ENCODE results near the gene RPL29.

RPL29 gene

GRCh38 chr3:51963951-51964451, 31.7 kb downstream of the RPL29 start:
- DNase-seq (ENCODE audit: low spot score), result no peak

DNA sequence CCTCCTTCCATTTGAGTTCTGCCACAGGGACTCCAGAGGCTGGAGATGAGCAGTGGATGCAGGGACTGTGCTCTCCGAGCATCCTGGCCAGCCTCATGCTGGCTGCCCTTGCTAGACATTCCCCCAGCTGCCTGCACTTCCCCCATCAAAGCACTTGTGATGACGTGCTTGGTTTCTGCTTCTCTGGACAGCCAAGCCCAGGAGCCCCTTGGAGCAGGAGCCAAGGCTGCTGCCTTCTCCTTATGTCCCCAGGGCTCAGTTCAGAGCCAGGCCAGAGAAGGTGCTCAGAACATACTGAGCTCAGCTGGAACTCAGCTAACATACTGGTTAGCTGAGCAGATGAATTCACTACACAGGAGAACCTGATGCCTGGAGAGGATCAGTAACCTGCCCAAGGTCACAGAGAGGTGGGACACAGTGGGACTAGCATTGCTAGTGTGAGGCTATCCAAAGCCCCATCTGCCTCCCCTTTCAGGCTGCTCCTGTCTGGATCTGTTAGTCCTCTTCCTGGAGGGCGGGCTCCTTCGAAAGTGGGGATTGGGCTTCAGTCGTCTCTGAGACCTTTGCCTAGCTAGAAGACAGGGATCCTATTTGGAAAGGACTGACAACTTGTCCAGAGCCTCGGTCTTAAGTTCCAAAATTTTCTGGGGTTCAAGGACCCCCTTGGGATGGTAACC, 32.7 kb downstream of the RPL29 start:
- DNase-seq (ENCODE audit: low spot score), result no peak

DNA sequence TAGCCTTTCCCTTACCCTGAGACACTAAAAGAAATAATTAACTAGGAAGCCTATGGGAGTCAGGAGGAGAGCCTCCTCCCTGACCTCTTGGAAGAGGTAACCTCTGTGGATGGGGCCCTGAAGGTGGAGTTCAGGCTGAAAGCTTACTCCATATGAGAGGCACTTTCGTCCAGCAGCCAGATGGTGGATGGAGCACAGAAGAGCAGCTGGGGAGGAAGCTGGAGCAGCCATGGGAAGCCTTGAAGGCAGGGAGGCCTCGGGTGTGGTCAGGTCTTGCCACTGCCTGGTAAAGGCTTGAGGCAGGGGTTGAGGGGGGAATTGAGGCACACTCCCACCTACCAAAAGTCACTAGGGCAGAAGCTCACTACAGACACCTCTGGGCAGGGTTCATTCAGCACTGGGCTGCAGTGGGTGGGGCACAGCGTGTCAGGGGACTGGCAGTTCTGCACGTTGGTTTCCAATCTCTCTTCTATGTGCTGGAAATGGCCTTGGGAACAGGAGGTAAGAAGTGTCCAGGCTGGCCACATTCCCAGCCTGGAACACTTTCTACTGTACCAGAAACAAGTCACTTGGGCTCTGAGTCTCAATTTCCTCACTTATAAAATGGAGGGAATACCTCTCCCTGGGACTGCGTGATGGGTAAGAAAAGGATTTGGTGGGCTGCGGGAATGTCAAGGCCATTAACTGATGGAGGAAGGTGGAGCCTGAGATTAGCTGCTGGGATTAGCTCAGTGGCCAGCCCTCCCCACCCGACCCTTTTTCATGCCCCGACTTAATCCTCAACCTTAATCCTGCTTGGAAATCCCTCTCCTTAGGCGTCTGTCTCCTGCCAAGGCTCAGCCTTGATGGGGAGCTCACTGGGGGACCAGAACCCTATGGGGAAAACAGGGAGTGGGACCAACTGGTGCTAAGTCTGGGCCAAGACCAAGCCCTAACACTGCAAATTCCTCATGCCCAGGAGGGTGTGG, 33.8 kb downstream of the RPL29 start:
- DNase-seq (ENCODE audit: low spot score), result no peak

DNA sequence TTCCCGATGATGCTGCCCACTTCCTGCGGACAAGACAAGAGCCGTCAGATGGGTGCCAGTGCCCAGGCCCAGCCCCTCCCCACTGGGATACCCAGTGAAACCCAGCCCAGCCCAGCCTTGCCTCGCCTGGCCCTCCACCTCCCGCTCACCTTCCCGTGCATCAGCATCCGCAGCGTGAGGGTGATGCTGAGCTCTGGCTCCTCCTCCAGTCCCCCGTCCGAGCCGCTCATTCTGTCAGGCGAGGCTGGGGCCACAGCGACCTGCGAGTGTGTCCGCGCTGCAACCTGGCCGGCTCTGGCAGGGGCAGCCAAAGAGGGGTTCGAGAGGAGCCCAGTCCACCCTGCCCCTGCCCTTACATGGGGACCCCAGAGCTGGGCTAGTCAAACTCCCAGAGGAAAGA, 34.7 kb downstream of the RPL29 start:
- no peak for DNase-seq (ENCODE audit: low spot score)

DNA sequence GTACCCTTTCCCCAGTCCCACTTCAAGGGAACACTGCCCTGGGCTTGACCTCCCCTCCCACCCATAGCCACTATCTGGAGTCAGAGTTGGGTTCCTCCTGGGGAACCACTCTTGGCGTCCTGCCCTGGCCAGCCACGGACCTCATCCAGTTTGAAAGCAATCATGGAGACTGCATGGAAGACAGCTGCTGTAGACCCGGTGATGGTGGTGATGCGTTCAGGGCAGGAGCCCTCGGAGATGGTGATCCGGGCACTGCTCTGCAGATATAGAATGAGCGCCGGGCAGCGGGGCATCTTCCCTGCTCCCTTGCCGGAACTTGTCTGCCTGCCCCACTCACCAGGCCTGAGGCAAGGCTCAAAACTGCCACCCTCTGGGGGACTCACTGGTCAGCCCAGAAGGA, 35.3 kb downstream of the RPL29 start:
- no peak for DNase-seq (ENCODE audit: low spot score)

DNA sequence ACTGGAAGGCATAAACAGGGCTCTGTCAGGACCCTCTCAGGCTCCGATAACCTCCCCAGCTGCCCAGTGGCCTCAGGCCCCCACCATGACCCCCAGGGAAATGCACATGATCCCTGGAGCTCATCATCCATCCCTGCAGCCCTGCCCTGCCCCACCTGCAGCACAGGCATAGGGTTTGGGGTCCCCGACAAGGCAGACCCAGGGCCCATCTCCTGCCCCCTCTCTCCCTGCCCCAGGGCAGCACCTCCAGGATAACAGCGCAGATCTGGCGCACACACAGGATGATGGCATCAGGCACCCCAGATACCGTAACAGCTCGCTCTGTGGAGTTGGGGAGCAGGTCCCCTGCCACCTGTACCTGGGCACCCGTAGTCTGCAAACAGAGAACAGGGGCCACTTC, 36.0 kb downstream of the RPL29 start:
- DNase-seq (ENCODE audit: low spot score), result no peak

GRCh38 chr3:51958603-51959521, 36.8 kb downstream of the RPL29 start:
- DNase-seq (ENCODE audit: low spot score), result no peak

GRCh38 chr3:51957520-51958205, 38.0 kb downstream of the RPL29 start:
- DNase-seq (ENCODE audit: low spot score), result no peak

DNA sequence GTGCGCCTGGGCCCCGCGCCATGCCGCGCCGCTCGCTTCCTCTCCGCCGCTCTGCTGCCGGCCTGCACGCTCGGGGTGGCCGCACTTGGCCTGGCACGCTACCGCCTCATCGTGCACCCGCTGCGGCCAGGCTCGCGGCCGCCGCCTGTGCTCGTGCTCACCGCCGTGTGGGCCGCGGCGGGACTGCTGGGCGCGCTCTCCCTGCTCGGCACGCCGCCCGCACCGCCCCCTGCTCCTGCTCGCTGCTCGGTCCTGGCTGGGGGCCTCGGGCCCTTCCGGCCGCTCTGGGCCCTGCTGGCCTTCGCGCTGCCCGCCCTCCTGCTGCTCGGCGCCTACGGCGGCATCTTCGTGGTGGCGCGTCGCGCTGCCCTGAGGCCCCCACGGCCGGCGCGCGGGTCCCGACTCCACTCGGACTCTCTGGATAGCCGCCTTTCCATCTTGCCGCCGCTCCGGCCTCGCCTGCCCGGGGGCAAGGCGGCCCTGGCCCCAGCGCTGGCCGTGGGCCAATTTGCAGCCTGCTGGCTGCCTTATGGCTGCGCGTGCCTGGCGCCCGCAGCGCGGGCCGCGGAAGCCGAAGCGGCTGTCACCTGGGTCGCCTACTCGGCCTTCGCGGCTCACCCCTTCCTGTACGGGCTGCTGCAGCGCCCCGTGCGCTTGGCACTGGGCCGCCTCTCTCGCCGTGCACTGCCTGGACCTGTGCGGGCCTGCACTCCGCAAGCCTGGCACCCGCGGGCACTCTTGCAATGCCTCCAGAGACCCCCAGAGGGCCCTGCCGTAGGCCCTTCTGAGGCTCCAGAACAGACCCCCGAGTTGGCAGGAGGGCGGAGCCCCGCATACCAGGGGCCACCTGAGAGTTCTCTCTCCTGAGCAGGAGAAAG, 39.6 kb downstream of the RPL29 start:
- peak; percentile 58 for DNase-seq (ENCODE audit: low spot score)

- no peak for DNase-seq (ENCODE audit: low spot score)
Measured at GRCh38 chr3:51955175-51955892, 40.4 kb downstream of the RPL29 start, which contains the start of gene GPR62. TSS of gene GPR62 (plus strand) at chr3:51955381. CDS start at chr3:51955653, 272 bp downstream.

GRCh38 chr3:51954713-51955112, 41.0 kb downstream of the RPL29 start:
- no peak for DNase-seq (ENCODE audit: low spot score)

DNA sequence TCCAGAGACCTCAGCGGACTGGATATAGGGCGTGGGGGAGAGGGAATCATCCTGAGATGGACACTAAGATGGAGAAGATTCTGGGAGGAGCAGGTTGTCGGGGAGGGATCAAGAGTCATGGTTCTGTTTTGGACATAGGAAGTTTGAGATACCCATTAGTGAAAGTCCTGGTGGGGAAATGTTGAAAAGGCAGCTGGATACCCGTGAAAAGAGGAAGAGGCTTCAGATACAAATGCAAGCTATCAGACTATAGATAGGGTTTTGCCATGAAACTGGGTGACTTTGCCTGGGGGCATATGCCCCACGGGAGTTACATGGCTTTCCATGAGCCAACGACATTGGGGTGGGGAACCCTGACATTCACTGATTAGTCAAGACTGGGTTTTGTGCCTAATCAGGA, 41.6 kb downstream of the RPL29 start:
- no peak for DNase-seq (ENCODE audit: low spot score)

DNA sequence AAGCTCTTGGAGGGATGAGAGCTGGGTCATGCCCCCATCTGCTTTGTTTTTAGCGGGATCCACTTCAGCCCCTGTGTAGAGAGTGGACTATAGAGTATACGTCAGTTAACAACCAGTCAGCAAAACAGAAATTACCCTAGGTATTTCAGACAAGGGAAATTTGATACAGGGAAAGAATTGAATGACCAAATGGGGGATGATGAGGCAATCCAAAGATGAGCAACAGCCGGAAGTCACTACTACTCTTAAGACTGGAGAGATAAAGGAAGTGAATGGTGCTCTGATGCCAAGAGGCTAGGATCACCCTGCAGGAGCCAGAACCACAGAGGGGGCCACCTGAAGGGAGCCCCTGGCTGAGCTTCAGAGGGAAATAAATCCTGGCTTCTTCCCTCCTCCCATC, 42.2 kb downstream of the RPL29 start:
- peak; percentile 50 for DNase-seq (ENCODE audit: low spot score)

GRCh38 chr3:51950899-51951298, 44.8 kb downstream of the RPL29 start:
- no peak for DNase-seq (ENCODE audit: low spot score)

DNA sequence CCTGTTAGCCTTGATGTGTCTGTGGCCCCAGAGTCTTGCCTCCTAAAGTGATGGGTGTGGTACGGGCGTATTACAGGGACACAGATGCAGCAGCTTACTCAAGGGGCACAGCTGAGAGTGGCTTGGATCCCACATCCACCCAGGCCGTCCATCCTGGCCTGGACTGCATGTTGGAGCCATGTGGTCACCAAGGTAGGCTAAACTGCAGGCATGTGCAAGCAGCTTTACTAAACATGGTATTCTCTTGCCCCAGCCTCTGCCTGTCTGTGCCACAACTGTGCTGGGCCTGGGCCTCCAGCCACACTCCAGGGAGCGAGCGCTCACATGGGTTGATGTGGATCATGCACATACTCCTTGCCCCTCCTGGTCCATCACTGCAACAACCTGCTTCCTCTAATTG, 46.6 kb downstream of the RPL29 start:
- no peak for DNase-seq (ENCODE audit: low spot score)

DNA sequence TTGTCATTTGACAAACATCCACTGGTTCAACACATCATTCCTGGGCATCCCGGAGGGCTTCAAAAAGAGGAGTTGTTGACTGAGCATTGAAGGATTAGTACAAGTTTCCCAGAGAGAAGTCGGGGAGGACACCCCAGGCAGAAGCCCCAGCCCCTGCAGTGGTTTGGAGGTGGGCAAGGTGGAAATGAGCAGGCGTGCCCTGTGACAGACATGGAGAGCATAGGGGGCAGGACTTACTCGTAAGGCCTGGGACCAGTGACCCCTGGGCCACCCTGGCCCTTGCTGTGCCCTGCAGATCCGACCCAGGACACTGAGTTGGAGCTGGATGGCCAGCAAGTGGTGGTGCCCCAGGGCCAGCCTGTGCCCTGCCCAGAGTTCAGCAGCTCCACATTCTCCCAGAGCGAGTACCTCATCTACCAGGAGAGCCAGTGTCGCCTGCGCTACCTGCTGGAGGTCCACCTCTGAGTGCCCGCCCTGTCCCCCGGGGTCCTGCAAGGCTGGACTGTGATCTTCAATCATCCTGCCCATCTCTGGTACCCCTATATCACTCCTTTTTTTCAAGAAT, 47.6 kb downstream of the RPL29 start:
- no peak for DNase-seq (ENCODE audit: low spot score)

GRCh38 chr3:51947215-51947900, 48.3 kb downstream of the RPL29 start:
- no peak for DNase-seq (ENCODE audit: low spot score)

DNA sequence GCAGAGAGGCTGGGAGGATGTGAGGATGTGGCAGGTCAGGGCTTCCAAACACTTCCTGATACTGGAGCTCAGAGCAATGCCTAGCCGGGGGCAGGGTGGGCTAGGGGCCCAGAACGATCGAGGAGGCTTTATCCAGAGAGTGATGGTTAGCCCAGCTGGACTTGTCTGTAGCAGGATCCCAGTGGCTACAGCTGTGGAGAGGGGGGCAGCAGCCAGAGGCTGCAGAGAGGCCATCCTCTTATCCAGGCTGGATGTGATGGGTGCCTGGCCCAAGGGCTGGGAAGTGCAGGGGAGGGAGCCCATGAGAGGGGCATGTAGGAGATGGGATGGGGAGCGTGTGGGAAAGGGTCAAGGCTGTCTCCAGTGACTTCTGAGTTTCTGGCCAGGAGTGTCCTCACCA, 48.9 kb downstream of the RPL29 start:
- no peak for DNase-seq (ENCODE audit: low spot score)
